ENCODE data around the gene TM4SF20. TPM values are rescaled to one million over a fixed set of nuclear protein-coding genes. Genes with fewer than 3 reads are reported as not detected.

TM4SF20 gene
- total and polyA plus RNA-seq, 4 donors = not detected

- peaks cover 2 to 9% (median 6%) of the 10 kb centered on the region in 4 donors for H3K4me1 ChIP-seq (ENCODE audit: control insufficient read depth in 4 of 4, insufficient read depth in 4 of 4, low read length in 3 of 4)
- WGBS = 79% methylated on average over 2 of the region's 2 CpGs
- no peaks in the 10 kb centered on the region for H3K36me3 ChIP-seq (ENCODE audit: control insufficient read depth in 4 of 4, insufficient read depth in 3 of 4, low read depth in 1 of 4, low read length in 3 of 4)
- no peak overlapping the region for H3K27ac ChIP-seq (ENCODE audit: low read depth in 1 of 2, low read length in 2 of 2)
- no peak overlapping the region for H3K9ac ChIP-seq (ENCODE audit: low read depth in 1 of 2, low read length in 2 of 2)
- no peak for DNase-seq (ENCODE audit: low spot score)
- no peak overlapping the region for H3K4me3 ChIP-seq (ENCODE audit: low read depth in 1 of 3, low read length in 3 of 3)
- H3K27me3 ChIP-seq (ENCODE audit: control insufficient read depth in 4 of 4, insufficient read depth in 4 of 4, low read length in 3 of 4) = no peaks in the 10 kb centered on the region
- H3K9me3 ChIP-seq (ENCODE audit: control insufficient read depth in 4 of 4, low read length in 3 of 4) = no peaks in the 10 kb centered on the region
- TF ChIP-seq RXRA (IDR thresholded peaks at IDR 0.05) (no peak), MAX (IDR thresholded peaks at IDR 0.05) (no peak), YY1 (IDR thresholded peaks at IDR 0.05) (no peak), TAF1 (conservative IDR thresholded peaks at IDR 0.05) (no peak), CTCF (IDR thresholded peaks at IDR 0.05; ENCODE audit: low read depth, low read length, missing input control) (no peak), HNF4A (conservative IDR thresholded peaks at IDR 0.05) (no peak), EGR1 (IDR thresholded peaks at IDR 0.05; ENCODE audit: low read depth in 2 of 2) (no peak), NR2F2 (IDR thresholded peaks at IDR 0.05) (no peak), GABPA (IDR thresholded peaks at IDR 0.05 in 1 of 2, conservative IDR thresholded peaks at IDR 0.05 in 1 of 2) (no peak), RAD21 (IDR thresholded peaks at IDR 0.05) (no peak), FOXA2 (IDR thresholded peaks at IDR 0.05) (no peak), HNF4G (IDR thresholded peaks at IDR 0.05) (no peak), JUND (IDR thresholded peaks at IDR 0.05) (no peak), FOXA1 (IDR thresholded peaks at IDR 0.05) (no peak), ATF3 (IDR thresholded peaks at IDR 0.05) (no peak), SP1 (IDR thresholded peaks at IDR 0.05) (no peak)
- TF ChIP-seq, protein P1, sequence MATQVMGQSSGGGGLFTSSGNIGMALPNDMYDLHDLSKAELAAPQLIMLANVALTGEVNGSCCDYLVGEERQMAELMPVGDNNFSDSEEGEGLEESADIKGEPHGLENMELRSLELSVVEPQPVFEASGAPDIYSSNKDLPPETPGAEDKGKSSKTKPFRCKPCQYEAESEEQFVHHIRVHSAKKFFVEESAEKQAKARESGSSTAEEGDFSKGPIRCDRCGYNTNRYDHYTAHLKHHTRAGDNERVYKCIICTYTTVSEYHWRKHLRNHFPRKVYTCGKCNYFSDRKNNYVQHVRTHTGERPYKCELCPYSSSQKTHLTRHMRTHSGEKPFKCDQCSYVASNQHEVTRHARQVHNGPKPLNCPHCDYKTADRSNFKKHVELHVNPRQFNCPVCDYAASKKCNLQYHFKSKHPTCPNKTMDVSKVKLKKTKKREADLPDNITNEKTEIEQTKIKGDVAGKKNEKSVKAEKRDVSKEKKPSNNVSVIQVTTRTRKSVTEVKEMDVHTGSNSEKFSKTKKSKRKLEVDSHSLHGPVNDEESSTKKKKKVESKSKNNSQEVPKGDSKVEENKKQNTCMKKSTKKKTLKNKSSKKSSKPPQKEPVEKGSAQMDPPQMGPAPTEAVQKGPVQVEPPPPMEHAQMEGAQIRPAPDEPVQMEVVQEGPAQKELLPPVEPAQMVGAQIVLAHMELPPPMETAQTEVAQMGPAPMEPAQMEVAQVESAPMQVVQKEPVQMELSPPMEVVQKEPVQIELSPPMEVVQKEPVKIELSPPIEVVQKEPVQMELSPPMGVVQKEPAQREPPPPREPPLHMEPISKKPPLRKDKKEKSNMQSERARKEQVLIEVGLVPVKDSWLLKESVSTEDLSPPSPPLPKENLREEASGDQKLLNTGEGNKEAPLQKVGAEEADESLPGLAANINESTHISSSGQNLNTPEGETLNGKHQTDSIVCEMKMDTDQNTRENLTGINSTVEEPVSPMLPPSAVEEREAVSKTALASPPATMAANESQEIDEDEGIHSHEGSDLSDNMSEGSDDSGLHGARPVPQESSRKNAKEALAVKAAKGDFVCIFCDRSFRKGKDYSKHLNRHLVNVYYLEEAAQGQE (IDR thresholded peaks at IDR 0.05) = no peak
- TF ChIP-seq, protein P2, sequence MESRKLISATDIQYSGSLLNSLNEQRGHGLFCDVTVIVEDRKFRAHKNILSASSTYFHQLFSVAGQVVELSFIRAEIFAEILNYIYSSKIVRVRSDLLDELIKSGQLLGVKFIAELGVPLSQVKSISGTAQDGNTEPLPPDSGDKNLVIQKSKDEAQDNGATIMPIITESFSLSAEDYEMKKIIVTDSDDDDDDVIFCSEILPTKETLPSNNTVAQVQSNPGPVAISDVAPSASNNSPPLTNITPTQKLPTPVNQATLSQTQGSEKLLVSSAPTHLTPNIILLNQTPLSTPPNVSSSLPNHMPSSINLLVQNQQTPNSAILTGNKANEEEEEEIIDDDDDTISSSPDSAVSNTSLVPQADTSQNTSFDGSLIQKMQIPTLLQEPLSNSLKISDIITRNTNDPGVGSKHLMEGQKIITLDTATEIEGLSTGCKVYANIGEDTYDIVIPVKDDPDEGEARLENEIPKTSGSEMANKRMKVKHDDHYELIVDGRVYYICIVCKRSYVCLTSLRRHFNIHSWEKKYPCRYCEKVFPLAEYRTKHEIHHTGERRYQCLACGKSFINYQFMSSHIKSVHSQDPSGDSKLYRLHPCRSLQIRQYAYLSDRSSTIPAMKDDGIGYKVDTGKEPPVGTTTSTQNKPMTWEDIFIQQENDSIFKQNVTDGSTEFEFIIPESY (IDR thresholded peaks at IDR 0.05) = no peak
Measured at GRCh38 chr2:227401550-227401949, 22.4 kb upstream of the TM4SF20 start.
